Activated CD8-positive, alpha-beta memory T cell treated with anti-CD3 and anti-CD28 coated beads, Interleukin-2, amount 50 U/mL, for 48 hours (primary cell): Measurements from ENCODE around the gene CCZ1.
"Not testable (repeated sequence)": the region's sequence is repeated elsewhere in the genome, so short reads cannot be mapped to it uniquely, and the experiment has no call there.

Experiments used
- DNase-seq: peaks from one replicate; pipeline ENCODE4 v3.0.0-alpha.2; 2020

The CCZ1 gene

GRCh38 chr7:5898480-5899224 is at the start of gene CCZ1:
Gene CCZ1, plus strand, starts transcription at chr7:5898733. Its CDS starts 67 bp downstream, at chr7:5898800.
- peak; percentile 89 for DNase-seq

- no peak for DNase-seq
Measured at GRCh38 chr7:5850944-5851343, 47.6 kb upstream of the CCZ1 start.

- DNase-seq, result no peak
Measured at GRCh38 chr7:5854738-5855137, 43.8 kb upstream of the CCZ1 start.

GRCh38 chr7:5857041-5857575 is 41.4 kb upstream of the CCZ1 start:
- DNase-seq, result not testable (repeated sequence)

GRCh38 chr7:5858494-5858893 is 40.0 kb upstream of the CCZ1 start:
- not testable (repeated sequence) for DNase-seq

GRCh38 chr7:5861281-5861680 is 37.3 kb upstream of the CCZ1 start:
- DNase-seq, result not testable (repeated sequence)

GRCh38 chr7:5862753-5863366 is 35.7 kb upstream of the CCZ1 start:
- not testable (repeated sequence) for DNase-seq

GRCh38 chr7:5865279-5865931 is 33.1 kb upstream of the CCZ1 start:
- DNase-seq, result not testable (repeated sequence)

GRCh38 chr7:5867060-5867459 is 31.5 kb upstream of the CCZ1 start:
- DNase-seq, result no peak

- not testable (repeated sequence) for DNase-seq
Measured at GRCh38 chr7:5868928-5869341, 29.6 kb upstream of the CCZ1 start.

GRCh38 chr7:5869691-5870090 is 28.8 kb upstream of the CCZ1 start:
- no peak for DNase-seq

- DNase-seq, result no peak
Measured at GRCh38 chr7:5870311-5870710, 28.2 kb upstream of the CCZ1 start.

GRCh38 chr7:5872326-5872725 is 26.2 kb upstream of the CCZ1 start:
- DNase-seq, result no peak

GRCh38 chr7:5879591-5879990 is 18.9 kb upstream of the CCZ1 start:
- not testable (repeated sequence) for DNase-seq

- not testable (repeated sequence) for DNase-seq
Measured at GRCh38 chr7:5880106-5880505, 18.4 kb upstream of the CCZ1 start.

GRCh38 chr7:5884431-5884830 is 14.1 kb upstream of the CCZ1 start:
- DNase-seq, result not testable (repeated sequence)

- not testable (repeated sequence) for DNase-seq
Measured at GRCh38 chr7:5888021-5888420, 10.5 kb upstream of the CCZ1 start.

GRCh38 chr7:5890244-5890643 is 8.3 kb upstream of the CCZ1 start:
- DNase-seq, result not testable (repeated sequence)

GRCh38 chr7:5892498-5892897 is 6.0 kb upstream of the CCZ1 start:
- no peak for DNase-seq

GRCh38 chr7:5897369-5897919 is 1.1 kb upstream of the CCZ1 start:
- not testable (repeated sequence) for DNase-seq

- not testable (repeated sequence) for DNase-seq
Measured at GRCh38 chr7:5903002-5903401, 4.5 kb downstream of the CCZ1 start.

GRCh38 chr7:5904726-5905125 is 6.2 kb downstream of the CCZ1 start:
- not testable (repeated sequence) for DNase-seq

- DNase-seq, result not testable (repeated sequence)
Measured at GRCh38 chr7:5908835-5909234, 10.3 kb downstream of the CCZ1 start.
